ENCODE measurements around the gene MED23.

- TF ChIP-seq REST (IDR thresholded peaks at IDR 0.05; ENCODE audit: low read depth, low read length) = no peak
- no peak for TF ChIP-seq SIN3A (IDR thresholded peaks at IDR 0.05; ENCODE audit: borderline replicate concordance, low read depth, low read length)
- no peak for TF ChIP-seq TAF1 (IDR thresholded peaks at IDR 0.05; ENCODE audit: borderline replicate concordance, low read depth, low read length)
- TF ChIP-seq EZH2phosphoT487 (IDR thresholded peaks at IDR 0.05; ENCODE audit: borderline replicate concordance, low read depth) = no peak
- TF ChIP-seq GATA2 (CRISPR knock-in tag; IDR thresholded peaks at IDR 0.05) = no peak
These were observed 684 bp upstream of the MED23 start for GRCh38 chr6:131628726-131629125.

Measured in SK-N-SH (cell line).